ENCODE data around the gene CASP4. TPM values are rescaled to one million over a fixed set of nuclear protein-coding genes. Genes with fewer than 3 reads are reported as not detected.

The CASP4 gene
- total RNA-seq, 1 donor from 2014 or later: 109 TPM

- intact Hi-C loops (cut with micrococcal nuclease): no loop called here
These were observed 5.5 kb downstream of the CASP4 start for GRCh38 chr11:104962852-104963251.

- intact Hi-C loops (cut with micrococcal nuclease): no loop called here
These were observed 11.1 kb downstream of the CASP4 start for GRCh38 chr11:104957280-104957679.

DNA sequence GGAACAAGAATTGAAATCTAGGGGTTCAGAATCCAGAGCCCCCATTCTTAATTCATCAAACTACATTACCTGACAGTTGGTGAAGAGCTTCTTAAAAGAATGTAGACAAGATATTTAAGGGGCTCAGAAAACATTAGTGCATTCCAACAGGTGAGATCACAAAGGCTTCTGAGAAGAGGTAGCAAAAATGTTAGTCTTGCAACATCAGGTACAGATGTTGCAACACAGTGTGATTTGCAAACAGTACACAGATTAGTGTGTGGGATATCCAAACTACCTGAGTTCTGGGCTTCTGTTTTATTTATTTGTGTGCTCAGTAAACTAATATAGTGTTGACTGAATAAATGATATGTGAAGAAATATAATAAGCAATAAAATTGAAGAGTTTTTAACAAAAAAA lies 11.8 kb downstream of the CASP4 start:
- intact Hi-C loops (cut with micrococcal nuclease): loop anchor here (1.0 kb wide), 1 partner anchor 9 kb away; no protein-coding TSS in a partner anchor

DNA sequence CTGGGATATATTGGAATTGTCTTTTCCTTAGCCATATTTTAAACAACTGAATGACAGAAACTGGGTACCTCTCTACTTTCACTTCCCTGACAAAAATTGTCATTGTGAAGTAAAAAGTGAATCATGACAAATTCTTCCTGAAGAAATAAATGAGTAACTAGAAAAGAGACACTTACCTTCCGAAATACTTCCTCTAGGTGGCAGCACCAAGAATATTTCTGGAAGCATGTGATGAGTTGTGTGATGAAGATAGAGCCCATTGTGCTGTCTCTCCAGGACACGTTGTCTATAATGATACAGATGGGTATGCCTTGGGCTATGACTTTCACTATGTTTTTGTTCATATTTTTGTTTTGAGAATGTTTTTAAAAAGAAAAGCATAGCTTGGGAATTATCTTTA lies 21.5 kb downstream of the CASP4 start:
- intact Hi-C loops (cut with micrococcal nuclease): loop anchor here (1.0 to 2.0 kb wide), 3 partner anchors 9 to 338 kb away; no protein-coding TSS in a partner anchor

- intact Hi-C loops (cut with micrococcal nuclease): no loop called here
These were observed 24.3 kb downstream of the CASP4 start for GRCh38 chr11:104944076-104944475.

GRCh38 chr11:104943561-104943960 lies 24.8 kb downstream of the CASP4 start:
- intact Hi-C loops (cut with micrococcal nuclease): no loop called here

DNA sequence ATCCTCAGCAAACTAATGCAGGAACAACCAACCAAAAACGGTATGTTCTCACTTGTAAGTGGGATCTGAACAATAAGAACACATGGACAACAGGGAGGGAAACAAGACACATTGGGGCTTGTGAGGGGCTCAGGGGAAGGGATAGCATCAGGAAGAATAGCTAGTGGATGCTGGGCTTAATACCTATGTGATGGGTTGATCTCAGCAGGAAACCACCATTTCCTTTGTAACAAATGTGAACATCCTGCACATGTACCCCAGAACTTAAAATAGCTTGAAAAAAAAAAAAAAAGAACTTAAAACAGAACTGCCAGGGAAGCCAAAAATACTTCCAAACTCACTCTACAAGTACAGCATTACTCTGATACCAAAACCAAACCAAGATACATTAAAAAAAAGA lies 33.8 kb downstream of the CASP4 start:
- intact Hi-C loops (cut with micrococcal nuclease): loop anchor here (1.0 kb wide), 1 partner anchor 16 kb away; no protein-coding TSS in a partner anchor

DNA sequence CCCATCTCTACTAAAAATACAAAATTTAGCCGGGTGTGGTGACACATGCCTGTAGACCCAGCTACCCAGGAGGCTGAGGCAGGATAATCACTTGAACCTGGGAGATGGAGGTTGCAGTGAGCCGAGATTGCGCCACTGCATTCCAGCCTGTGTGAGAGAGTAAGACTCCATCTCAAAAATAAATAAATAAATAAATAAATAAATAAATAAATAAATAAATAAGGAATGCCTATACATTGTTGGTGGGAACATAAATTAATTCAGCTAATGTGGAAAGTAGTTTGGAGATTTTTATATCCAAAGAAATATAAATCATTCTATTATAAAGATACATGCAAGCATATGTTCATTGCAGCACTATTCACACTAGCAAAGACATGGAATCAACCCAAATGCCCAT lies 34.3 kb downstream of the CASP4 start:
- intact Hi-C loops (cut with micrococcal nuclease): loop anchor here (1.0 kb wide), 1 partner anchor 16 kb away; no protein-coding TSS in a partner anchor

- intact Hi-C loops (cut with micrococcal nuclease): no loop called here
These were observed 39.6 kb downstream of the CASP4 start for GRCh38 chr11:104928811-104929210.

- intact Hi-C loops (cut with micrococcal nuclease): no loop called here
These were observed 41.4 kb downstream of the CASP4 start for GRCh38 chr11:104926771-104927611.

- intact Hi-C loops (cut with micrococcal nuclease): no loop called here
These were observed 42.5 kb downstream of the CASP4 start for GRCh38 chr11:104925850-104926249.

- intact Hi-C loops (cut with micrococcal nuclease): loop anchor here (1.0 kb wide), 6 partner anchors 10 to 309 kb away; partner anchors contain the start of gene CASP4
These were observed 50.1 kb downstream of the CASP4 start for GRCh38 chr11:104918113-104918824.

DNA sequence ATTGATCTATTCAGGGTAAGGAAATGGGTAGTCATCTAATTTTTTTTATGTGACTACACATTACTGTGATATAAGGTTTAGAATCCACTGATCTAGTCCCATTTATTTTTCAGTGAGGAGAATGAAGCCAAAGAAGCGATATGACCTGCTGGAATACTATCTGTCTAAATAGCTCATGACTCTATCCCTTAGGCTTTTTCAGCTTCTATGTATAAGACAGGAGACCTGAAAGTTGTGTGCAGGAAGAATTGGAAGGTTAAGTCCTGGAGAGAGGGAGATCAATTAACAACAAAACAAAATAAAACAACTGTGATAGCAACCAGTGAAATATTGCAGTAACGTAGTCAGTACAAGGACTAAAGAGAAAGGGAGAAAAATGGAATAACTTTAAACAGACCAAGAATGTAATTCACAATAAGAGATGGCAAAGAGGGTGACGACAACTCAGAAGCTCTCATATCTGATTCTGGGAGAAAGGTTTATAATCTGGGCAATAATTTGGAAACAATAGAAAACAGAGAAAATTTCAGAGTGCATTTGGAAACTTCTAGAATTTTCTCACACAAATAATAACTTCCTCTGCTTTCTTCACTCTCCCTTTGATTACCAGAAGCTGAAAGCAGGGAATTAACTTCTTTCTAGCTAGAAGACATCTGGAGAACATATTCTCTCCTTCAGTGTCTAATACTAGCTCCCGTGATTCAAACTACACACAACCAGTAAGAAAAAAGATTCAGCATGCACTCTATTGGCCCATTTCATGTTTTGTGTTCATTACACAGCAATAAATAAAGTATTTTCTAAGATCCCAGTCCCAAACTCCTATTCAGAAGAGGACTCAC lies 50.9 kb downstream of the CASP4 start:
- intact Hi-C loops (cut with micrococcal nuclease): loop anchor here (1.0 to 2.0 kb wide), 7 partner anchors 9 to 308 kb away; partner anchors contain the start of gene CASP4

GRCh38 chr11:104916442-104916841 lies 51.9 kb downstream of the CASP4 start:
- intact Hi-C loops (cut with micrococcal nuclease): loop anchor here (2.0 kb wide), 1 partner anchor 210 kb away; no protein-coding TSS in a partner anchor

DNA sequence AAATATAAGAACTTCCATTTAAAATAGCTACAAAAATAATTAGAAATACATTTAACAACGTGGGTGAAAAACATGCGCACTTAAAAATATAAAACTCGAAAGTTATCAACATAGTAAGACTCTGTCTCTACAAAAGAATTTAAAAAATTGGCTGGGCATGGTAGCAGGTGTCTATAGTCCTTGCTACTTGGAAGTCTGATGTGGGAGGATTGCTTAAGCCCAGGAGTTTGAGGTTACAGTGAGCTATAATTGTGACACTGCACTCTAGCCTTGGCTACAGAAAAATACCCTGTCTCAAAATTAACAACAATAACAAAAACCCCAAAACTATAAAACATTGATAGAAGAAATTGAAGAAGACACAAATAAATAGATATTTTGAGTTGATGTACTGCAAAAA lies 56.3 kb downstream of the CASP4 start:
- intact Hi-C loops (cut with micrococcal nuclease): no loop called here

GRCh38 chr11:104908186-104908531 lies 60.2 kb downstream of the CASP4 start:
- intact Hi-C loops (cut with micrococcal nuclease): loop anchor here (1.0 kb wide), 2 partner anchors 10 kb away; partner anchors contain the start of gene CASP12

DNA sequence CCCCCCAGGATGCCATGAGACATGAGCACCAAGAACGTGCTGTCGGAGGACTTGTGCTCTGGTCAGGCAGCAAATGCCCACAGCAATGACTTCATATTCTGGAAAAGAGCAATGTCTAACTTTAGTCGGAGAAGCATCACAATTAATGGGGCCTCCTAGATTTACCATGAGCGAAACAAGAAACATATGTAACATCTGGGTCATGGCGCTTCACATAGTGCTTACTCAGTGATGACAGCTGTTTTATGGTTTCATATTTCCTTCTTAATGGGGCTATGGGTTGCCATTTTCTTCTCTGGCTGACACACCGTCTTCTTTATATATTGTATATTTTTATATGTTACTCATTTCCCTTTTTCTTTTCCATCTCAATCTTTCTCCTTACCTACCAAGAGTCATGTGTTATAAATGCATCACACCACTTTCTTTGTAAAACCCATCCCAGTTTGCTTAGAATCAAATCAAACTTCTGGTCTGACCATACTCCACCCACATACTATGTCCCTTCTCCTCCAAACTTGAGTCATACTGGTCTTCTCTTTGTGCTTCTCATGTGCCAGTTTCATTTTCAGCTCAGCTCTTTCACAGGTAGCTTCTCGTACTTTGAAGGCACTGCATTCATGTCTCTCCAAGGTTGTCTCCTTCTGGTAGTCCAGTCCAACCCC lies 60.7 kb downstream of the CASP4 start:
- intact Hi-C loops (cut with micrococcal nuclease): loop anchor here (1.0 kb wide), 2 partner anchors 9 to 11 kb away; partner anchors contain the start of gene CASP12

DNA sequence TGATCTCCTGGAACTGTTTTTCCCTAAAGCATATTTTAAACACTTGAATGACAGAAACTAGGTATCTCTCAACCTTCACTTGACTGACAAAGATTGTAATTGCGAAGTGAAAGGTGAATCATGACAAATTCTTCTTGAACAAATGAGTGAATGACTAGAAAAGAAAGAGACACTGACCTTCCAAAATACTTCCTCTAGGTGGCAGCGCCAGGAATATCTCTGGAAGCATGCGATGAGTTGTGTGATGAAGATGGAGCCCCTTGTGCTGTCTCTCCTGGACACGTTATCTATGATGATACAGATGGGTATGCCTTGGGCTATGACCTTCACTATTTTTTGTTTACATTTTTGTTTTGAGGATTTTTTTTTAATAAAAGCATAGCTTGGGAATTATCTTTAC lies 63.1 kb downstream of the CASP4 start:
- intact Hi-C loops (cut with micrococcal nuclease): no loop called here

- intact Hi-C loops (cut with micrococcal nuclease): no loop called here
These were observed 69.1 kb downstream of the CASP4 start for GRCh38 chr11:104899226-104899625.

- intact Hi-C loops (cut with micrococcal nuclease): loop anchor here (1.0 kb wide), 2 partner anchors 10 to 21 kb away; no protein-coding TSS in a partner anchor
These were observed 69.7 kb downstream of the CASP4 start for GRCh38 chr11:104898685-104899013.

Measured in T-helper 1 cell treated with Interleukin-12 subunit alpha and Interleukin-12 subunit beta and Interleukin-4 antibody, amounts not matched to agents 30 ng/mL and 1 ng/mL, for 36 hours (primary cell).